WERI-Rb-1 (cell line): ENCODE data around the gene SASH3.

Source experiments
- DNase-seq: peaks from one replicate; pipeline ENCODE4 v3.0.0-alpha.2; 2020
- H3K27ac ChIP-seq: fragments of 250-450 bp; sonication (Bioruptor Pico); 2 replicates; pipeline ENCODE4 v1.5.1; 2020; ENCODE audit warnings: mild to moderate bottlenecking, moderate library complexity
- H3K27me3 ChIP-seq: fragments of 250-450 bp; sonication (Bioruptor Pico); 2 replicates; pipeline ENCODE4 v1.5.1; 2021; ENCODE audit warnings: mild to moderate bottlenecking, low read depth, moderate library complexity; ENCODE audit not compliant: insufficient read depth, severe bottlenecking
- H3K36me3 ChIP-seq: fragments of 250-450 bp; sonication (Bioruptor Pico); 2 replicates; pipeline ENCODE4 v1.5.1; 2020; ENCODE audit warnings: mild to moderate bottlenecking, moderate library complexity
- H3K4me3 ChIP-seq: 2 replicates; pipeline ENCODE4 v1.5.1; 2011; ENCODE audit warnings: low read depth, mild to moderate bottlenecking, control low read depth, low read length
- H3K9me3 ChIP-seq: fragments of 250-450 bp; sonication (Bioruptor Pico); 2 replicates; pipeline ENCODE4 v1.5.1; 2021; ENCODE audit warnings: mild to moderate bottlenecking, moderate library complexity; ENCODE audit not compliant: severe bottlenecking
- TF ChIP-seq, protein P1 (sequence below): IDR thresholded peaks from 2 replicates; pipeline ENCODE4 v1.5.1; 2011; ENCODE audit warnings: low read depth, mild to moderate bottlenecking, control low read depth, inconsistent platforms, low read length

Gene SASH3

DNA sequence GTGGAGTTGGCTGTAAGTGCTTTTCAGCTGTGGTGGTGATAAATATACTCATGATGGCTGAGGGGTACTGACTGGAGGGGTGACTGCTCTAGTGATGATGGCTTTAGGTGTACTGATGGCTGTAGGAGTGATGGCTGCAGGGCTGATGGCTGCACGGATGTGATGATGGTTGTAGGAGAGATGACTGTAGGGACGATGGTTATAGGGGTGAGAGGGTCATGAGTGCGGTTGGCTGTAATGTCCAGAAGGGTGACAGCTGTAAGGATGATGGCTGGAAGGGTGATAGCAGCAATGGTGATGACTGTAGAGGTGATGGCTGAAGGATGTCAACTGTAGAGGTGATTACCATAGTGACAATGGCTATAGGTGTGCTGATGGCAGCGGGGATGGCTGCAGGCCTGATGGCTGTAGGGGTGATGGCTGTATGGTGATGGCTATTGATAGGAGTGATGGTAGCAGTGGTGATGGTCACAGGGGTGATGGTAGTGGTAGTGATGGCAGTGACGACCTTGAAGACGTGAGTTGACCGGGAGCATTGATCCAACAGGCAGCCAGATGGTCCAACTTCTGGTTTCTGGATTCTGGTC, 570 bp upstream of the SASH3 start:
- Histone ChIP-seq H3K36me3 (no peaks in the 10 kb centered on the region), H3K27me3 (peaks cover 5% of the 10 kb centered on the region), H3K27ac (no peak overlapping the region), H3K9me3 (no peaks in the 10 kb centered on the region), H3K4me3 (no peak overlapping the region)
- TF ChIP-seq, protein P1, sequence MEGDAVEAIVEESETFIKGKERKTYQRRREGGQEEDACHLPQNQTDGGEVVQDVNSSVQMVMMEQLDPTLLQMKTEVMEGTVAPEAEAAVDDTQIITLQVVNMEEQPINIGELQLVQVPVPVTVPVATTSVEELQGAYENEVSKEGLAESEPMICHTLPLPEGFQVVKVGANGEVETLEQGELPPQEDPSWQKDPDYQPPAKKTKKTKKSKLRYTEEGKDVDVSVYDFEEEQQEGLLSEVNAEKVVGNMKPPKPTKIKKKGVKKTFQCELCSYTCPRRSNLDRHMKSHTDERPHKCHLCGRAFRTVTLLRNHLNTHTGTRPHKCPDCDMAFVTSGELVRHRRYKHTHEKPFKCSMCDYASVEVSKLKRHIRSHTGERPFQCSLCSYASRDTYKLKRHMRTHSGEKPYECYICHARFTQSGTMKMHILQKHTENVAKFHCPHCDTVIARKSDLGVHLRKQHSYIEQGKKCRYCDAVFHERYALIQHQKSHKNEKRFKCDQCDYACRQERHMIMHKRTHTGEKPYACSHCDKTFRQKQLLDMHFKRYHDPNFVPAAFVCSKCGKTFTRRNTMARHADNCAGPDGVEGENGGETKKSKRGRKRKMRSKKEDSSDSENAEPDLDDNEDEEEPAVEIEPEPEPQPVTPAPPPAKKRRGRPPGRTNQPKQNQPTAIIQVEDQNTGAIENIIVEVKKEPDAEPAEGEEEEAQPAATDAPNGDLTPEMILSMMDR, result no peak
- no peak for DNase-seq

DNA sequence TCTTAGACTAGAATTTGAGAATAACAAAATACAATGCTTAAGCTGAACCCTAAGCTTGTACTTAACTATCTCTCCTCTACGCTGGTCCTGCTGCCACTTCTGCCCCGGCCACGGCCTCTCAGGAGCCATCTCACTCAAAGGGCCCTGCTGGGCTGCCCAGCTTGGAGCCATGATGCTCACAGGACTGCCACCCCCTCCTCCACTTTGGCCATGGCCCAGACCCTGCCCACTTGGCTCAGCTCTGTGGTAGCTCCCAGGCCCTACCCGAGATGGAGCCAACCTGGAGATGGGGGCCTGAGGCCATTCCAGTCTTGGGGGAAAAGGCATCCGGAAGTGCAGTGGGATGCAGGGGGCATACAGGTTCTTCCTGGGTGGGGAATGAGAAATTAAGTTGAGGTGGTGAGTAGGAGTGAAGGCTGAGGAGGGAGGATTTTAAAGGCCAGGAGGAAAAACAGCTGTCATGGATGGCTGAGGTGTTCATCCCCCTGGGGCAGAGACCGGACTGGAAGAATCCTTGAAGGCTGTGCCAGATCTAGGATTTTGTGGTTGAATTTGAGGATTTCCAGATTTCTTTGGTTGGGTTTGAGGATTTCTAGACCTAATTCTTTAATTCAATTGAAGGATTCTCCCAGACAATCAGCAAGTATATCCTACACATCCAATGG, 824 bp downstream of the SASH3 start:
- no peaks in the 10 kb centered on the region for H3K36me3 ChIP-seq
- H3K4me3 ChIP-seq, result no peak overlapping the region
- no peak overlapping the region for H3K27ac ChIP-seq
- DNase-seq, result no peak
- no peaks in the 10 kb centered on the region for H3K9me3 ChIP-seq
- TF ChIP-seq, protein P1, result no peak
- peaks cover 5% of the 10 kb centered on the region for H3K27me3 ChIP-seq

DNA sequence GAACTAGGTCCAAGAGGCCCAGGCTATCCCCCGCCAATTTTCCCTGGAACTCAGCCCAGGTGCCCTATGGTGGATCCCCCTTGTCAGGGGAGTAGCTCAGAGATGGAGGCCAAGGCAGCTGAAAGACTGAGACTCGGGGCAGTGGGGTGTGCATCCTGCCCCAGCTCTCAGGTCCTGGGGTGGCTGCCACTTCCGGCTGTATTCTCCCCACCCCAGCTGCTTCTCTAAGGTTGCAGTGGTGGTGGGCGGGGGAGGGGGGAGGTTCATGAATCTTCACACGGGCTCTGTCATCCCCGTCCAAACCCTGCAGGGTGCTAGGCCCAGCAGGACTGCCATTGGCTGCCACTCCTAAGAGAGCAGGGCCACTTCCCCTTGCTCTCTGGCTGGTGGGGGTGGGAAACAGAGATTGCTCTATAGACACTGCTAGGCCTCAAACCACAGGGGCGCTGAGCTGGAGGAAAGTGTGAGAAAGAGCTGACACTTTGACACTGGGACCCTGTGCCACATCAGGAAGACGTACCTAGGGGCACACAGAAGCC, 1.5 kb downstream of the SASH3 start:
- TF ChIP-seq, protein P1, result no peak
- H3K27ac ChIP-seq, result no peak overlapping the region
- H3K9me3 ChIP-seq, result no peaks in the 10 kb centered on the region
- DNase-seq, result no peak
- no peak overlapping the region for H3K4me3 ChIP-seq
- no peaks in the 10 kb centered on the region for H3K36me3 ChIP-seq
- H3K27me3 ChIP-seq, result peaks cover 5% of the 10 kb centered on the region

DNA sequence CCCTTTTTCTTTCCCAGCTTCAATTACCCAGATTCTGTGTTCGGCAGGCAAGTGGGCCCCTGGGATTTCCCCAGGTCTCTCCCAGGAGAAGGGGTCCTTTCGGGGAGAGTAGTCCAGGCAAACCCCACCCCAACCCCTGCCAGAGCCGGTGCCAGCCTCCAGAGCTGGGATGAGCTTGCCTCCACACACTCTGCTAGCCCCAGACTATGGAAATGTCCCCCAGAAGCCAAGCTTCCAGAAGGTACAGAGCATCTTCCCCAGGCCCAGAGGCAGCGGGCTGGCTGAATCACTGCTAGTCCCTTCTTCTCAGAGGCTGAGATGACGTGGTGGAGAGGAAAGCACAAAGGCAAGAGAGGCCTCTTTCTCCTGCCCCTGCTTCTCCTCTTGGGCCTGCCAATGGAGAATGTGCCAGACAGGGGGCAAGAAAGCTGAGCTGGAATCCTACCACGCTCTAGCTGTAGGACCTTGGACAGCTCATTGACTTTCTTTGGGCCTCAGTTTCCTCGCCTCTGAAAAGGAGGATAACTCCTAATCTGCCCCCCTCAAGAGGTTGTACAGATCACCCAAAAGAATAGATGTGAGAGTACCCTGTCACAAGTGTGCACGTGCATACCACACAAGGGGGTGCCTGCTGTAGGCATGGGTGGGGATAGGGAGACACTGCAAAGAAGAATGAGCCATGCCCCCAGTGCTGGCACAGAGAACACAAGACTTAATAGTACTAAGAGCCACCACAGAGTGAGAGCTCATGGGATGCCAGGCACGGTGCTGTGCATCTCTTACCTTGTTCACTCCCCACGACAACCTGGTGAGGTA, 2.1 kb downstream of the SASH3 start:
- no peaks in the 10 kb centered on the region for H3K36me3 ChIP-seq
- no peaks in the 10 kb centered on the region for H3K9me3 ChIP-seq
- DNase-seq, result no peak
- no peak overlapping the region for H3K27ac ChIP-seq
- peaks cover 5% of the 10 kb centered on the region for H3K27me3 ChIP-seq
- TF ChIP-seq, protein P1, result no peak
- no peak overlapping the region for H3K4me3 ChIP-seq

DNA sequence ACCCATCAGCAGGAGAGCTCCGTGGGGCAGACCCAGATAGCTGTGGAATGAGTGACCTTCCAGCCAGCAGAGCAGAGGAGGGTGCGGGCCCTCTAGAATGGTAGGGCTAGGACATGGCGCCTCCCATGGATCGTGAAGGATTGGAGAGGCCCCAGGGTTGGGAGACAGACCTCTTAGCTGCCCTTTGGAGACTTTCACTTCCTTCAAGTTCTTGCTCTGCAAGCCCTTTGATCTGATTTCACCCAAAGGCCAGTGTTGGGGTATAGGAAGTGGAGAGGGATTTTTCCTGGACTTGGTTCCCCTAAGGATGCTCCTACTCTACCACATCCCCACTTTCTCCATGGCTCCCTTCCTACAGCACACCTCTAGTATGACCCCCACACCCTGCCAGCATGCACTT, 3.0 kb downstream of the SASH3 start:
- Histone ChIP-seq H3K27ac (no peak overlapping the region), H3K9me3 (no peaks in the 10 kb centered on the region), H3K36me3 (no peaks in the 10 kb centered on the region), H3K4me3 (no peak overlapping the region), H3K27me3 (peaks cover 5% of the 10 kb centered on the region)
- TF ChIP-seq, protein P1, result no peak
- DNase-seq, result no peak
